Measurements from ENCODE around the gene ZSCAN21. TPM values are rescaled to one million over a fixed set of nuclear protein-coding genes. Genes with fewer than 3 reads are reported as not detected.

Gene ZSCAN21
- total RNA-seq, 2 donors from 2014 or later = 6.7 to 7.1 TPM

DNA sequence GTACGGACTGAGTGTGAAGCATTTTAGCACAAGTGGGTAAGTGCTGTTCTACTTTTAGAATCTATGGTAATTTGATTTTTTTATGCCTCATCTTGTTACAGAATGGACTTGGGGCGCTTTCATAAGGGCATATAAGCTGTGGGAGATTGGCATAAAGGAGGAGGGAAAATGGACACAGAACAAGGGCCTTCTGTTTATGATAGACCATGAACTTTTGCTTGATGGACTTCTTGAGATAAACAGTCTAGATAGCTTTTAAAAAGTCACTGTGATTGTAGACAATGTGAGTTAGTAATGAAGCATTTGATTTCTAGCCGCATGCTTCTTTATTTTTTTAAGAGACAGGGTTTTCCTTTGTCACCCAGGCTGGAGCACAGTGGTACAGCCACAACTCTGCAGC, 2.0 kb downstream of the ZSCAN21 start:
- DNase-seq (ENCODE audit: low spot score) = no peak
- H3K4me3 ChIP-seq = no peak overlapping the region
- no peaks in the 10 kb centered on the region for H3K9me3 ChIP-seq
- no peaks in the 10 kb centered on the region for H3K27me3 ChIP-seq
- no peak overlapping the region for H3K27ac ChIP-seq
- TF ChIP-seq, protein P1, sequence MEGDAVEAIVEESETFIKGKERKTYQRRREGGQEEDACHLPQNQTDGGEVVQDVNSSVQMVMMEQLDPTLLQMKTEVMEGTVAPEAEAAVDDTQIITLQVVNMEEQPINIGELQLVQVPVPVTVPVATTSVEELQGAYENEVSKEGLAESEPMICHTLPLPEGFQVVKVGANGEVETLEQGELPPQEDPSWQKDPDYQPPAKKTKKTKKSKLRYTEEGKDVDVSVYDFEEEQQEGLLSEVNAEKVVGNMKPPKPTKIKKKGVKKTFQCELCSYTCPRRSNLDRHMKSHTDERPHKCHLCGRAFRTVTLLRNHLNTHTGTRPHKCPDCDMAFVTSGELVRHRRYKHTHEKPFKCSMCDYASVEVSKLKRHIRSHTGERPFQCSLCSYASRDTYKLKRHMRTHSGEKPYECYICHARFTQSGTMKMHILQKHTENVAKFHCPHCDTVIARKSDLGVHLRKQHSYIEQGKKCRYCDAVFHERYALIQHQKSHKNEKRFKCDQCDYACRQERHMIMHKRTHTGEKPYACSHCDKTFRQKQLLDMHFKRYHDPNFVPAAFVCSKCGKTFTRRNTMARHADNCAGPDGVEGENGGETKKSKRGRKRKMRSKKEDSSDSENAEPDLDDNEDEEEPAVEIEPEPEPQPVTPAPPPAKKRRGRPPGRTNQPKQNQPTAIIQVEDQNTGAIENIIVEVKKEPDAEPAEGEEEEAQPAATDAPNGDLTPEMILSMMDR (IDR thresholded peaks at IDR 0.05) = no peak
- H3K36me3 ChIP-seq = peaks cover 3% of the 10 kb centered on the region
- H3K4me1 ChIP-seq = peaks cover 0 to 9% of the 10 kb centered on the region in 2 donors

DNA sequence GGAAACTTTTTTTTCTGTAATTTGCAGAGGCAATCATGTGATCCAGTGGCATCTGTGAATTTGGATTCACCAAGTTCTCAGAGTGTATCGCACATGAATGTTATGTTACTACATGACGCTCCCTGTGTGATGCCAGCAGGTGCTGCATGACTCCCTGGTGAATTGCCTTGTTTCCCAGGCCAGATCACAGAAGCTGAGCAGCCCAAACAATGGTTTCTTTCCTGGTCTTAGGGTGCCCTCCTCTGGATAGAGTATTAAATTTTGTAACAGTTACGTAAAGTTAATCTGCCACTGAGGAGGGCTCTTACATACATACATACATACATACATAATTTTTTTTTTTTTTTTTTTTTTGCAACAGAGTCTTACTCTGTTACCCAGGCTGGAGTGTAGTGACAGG, 3.6 kb downstream of the ZSCAN21 start:
- Histone ChIP-seq H3K4me1 (peaks cover 0 to 9% of the 10 kb centered on the region in 2 donors), H3K4me3 (no peak overlapping the region), H3K27me3 (no peaks in the 10 kb centered on the region), H3K36me3 (peaks cover 19% of the 10 kb centered on the region), H3K27ac (no peak overlapping the region), H3K9me3 (no peaks in the 10 kb centered on the region)
- no peak for DNase-seq (ENCODE audit: low spot score)
- TF ChIP-seq, protein P1 (IDR thresholded peaks at IDR 0.05) = no peak

DNA sequence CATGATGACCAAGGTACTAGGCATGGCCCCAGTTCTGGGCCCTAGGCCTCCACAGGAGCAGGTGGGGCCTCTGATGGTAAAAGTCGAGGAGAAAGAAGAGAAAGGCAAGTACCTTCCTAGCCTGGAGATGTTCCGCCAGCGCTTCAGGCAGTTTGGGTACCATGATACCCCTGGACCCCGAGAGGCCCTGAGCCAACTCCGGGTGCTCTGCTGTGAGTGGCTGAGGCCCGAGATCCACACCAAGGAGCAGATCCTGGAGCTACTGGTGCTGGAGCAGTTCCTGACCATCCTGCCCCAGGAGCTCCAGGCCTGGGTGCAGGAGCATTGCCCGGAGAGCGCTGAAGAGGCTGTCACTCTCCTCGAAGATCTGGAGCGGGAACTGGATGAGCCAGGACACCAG, 7.4 kb downstream of the ZSCAN21 start:
- Histone ChIP-seq H3K9me3 (no peaks in the 10 kb centered on the region), H3K36me3 (peaks cover 52% of the 10 kb centered on the region), H3K4me1 (no peaks in the 10 kb centered on the region), H3K4me3 (no peak overlapping the region), H3K27me3 (no peaks in the 10 kb centered on the region), H3K27ac (no peak overlapping the region)
- no peak for DNase-seq (ENCODE audit: low spot score)
- TF ChIP-seq, protein P1 (IDR thresholded peaks at IDR 0.05) = no peak

DNA sequence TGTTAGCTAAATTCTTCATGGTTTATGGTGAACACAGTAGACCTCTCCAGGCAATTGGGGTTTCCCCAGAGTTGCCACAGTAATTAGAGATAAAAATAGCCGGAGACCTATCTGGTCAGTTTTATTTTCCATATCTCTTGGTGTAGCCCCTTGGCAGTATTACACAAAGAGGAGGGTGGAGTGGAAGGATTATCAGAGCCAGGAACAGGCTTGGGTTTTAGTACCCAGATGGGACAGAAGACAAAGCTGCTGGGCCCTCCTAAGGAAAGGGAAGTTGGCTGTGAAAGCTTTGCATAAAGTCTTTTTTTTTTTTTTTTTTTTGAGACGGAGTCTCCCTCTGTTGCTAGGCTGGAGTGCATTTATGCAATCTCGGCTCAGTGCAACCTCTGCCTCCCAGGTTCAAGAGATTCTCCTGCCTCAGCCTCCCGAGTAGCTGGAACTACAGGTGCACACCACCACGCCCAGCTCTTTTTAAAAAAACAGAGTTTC, 9.7 kb downstream of the ZSCAN21 start:
- Histone ChIP-seq H3K4me1 (no peaks in the 10 kb centered on the region), H3K27ac (no peak overlapping the region), H3K4me3 (no peak overlapping the region), H3K36me3 (peaks cover 72% of the 10 kb centered on the region), H3K9me3 (no peaks in the 10 kb centered on the region), H3K27me3 (no peaks in the 10 kb centered on the region)
- DNase-seq (ENCODE audit: low spot score) = no peak
- TF ChIP-seq, protein P1 (IDR thresholded peaks at IDR 0.05) = no peak

DNA sequence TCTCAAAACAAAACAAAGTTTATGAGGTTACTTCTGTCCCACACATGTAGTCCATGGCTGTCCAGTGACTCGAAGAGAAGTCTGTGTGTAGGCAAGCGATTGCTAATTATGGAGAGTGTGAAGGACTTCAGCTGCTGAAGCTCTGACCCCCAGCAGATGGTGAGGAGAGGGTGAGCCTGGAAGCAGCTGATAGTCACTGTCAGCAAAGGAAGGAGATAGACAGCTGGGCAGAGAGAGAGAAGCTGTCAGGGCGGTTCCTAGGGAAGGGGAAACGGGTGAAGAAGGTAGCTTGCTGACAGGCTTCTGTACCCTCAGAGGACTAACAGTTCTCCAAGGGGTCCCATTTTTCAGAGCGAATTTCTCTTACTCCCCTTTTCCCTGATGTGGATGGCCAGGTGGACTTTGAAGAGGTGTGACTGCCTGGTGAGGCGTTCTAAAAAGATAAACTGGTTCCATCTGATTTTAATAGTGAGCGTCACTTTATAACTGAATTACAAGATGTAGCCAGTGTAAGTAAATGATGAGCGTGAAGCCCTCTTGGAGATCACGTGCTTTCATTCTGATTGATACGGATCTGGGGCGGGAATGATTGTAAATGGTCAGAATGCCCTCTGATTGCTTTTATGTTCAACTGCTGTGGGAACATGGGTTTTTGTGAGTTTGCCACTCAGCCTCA, 12.1 kb downstream of the ZSCAN21 start:
- Histone ChIP-seq H3K9me3 (no peaks in the 10 kb centered on the region), H3K27me3 (no peaks in the 10 kb centered on the region), H3K36me3 (peaks cover 69% of the 10 kb centered on the region), H3K4me3 (no peak overlapping the region), H3K4me1 (peaks cover 0 to 11% of the 10 kb centered on the region in 2 donors), H3K27ac (no peak overlapping the region)
- no peak for DNase-seq (ENCODE audit: low spot score)
- TF ChIP-seq, protein P1 (IDR thresholded peaks at IDR 0.05) = no peak

DNA sequence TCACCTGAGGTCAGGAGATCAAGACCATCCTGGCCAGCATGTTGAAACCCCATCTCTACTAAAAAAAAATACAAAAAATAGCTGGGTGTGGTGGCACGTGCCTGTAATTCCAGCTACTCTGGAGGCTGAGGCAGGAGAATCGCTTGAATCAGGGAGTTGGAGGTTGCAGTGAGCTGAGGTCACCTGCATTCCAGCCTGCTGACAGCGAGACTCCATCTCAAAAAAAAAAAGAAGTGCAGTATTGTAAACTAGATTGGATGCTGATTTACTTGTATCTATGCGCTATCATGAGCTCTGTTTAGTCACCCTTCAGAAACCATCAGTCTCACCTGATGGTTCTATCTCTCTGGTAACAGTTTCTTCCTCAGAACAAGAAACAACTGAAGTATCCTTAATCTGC, 13.8 kb downstream of the ZSCAN21 start:
- no peak overlapping the region for H3K27ac ChIP-seq
- no peaks in the 10 kb centered on the region for H3K27me3 ChIP-seq
- TF ChIP-seq, protein P1 (IDR thresholded peaks at IDR 0.05) = no peak
- peaks cover 0 to 11% of the 10 kb centered on the region in 2 donors for H3K4me1 ChIP-seq
- no peak for DNase-seq (ENCODE audit: low spot score)
- H3K36me3 ChIP-seq = peaks cover 52% of the 10 kb centered on the region
- no peak overlapping the region for H3K4me3 ChIP-seq
- H3K9me3 ChIP-seq = no peaks in the 10 kb centered on the region

Data from right atrium auricular region (tissue), 2 donors.